Iris pigment epithelial cell (primary cell): ENCODE measurements around the gene GAP43.
"Not testable (repeated sequence)": the region's sequence is repeated elsewhere in the genome, so short reads cannot be mapped to it uniquely, and the experiment has no call there.

Experiments used
- DNase-seq: peaks from one replicate; pipeline ENCODE4 v3.0.0-alpha.2; 2011; ENCODE audit warnings: low read depth

The GAP43 gene

GRCh38 chr3:115698851-115699591 lies 75.7 kb downstream of the GAP43 start:
- no peak for DNase-seq

GRCh38 chr3:115699706-115700105 lies 76.4 kb downstream of the GAP43 start:
- DNase-seq: peak; percentile 6

GRCh38 chr3:115702598-115702997 lies 79.3 kb downstream of the GAP43 start:
- no peak for DNase-seq

GRCh38 chr3:115704661-115705338 lies 81.5 kb downstream of the GAP43 start:
- DNase-seq: no peak

GRCh38 chr3:115706311-115706829 lies 83.1 kb downstream of the GAP43 start:
- DNase-seq: peak; percentile 17

- DNase-seq: no peak
Measured at GRCh38 chr3:115708540-115708939, 85.2 kb downstream of the GAP43 start.

- no peak for DNase-seq
Measured at GRCh38 chr3:115709093-115709492, 85.8 kb downstream of the GAP43 start.

GRCh38 chr3:115709931-115710330 lies 86.6 kb downstream of the GAP43 start:
- DNase-seq: no peak

- DNase-seq: no peak
Measured at GRCh38 chr3:115710799-115711198, 87.5 kb downstream of the GAP43 start.

GRCh38 chr3:115712871-115713270 lies 89.6 kb downstream of the GAP43 start:
- no peak for DNase-seq

- no peak for DNase-seq
Measured at GRCh38 chr3:115713284-115713683, 90.0 kb downstream of the GAP43 start.

GRCh38 chr3:115715241-115715745 lies 92.0 kb downstream of the GAP43 start:
- no peak for DNase-seq

GRCh38 chr3:115720983-115721382 lies 97.7 kb downstream of the GAP43 start:
- no peak for DNase-seq

- no peak for DNase-seq
Measured at GRCh38 chr3:115725800-115726199, 102.5 kb downstream of the GAP43 start.

GRCh38 chr3:115727135-115727534 lies 103.8 kb downstream of the GAP43 start:
- no peak for DNase-seq

- no peak for DNase-seq
Measured at GRCh38 chr3:115728013-115728412, 104.7 kb downstream of the GAP43 start.

GRCh38 chr3:115736341-115736740 lies 113.0 kb downstream of the GAP43 start:
- DNase-seq: not testable (repeated sequence)

GRCh38 chr3:115741650-115742049 lies 118.3 kb downstream of the GAP43 start:
- no peak for DNase-seq

GRCh38 chr3:115744516-115744915 lies 121.2 kb downstream of the GAP43 start:
- DNase-seq: not testable (repeated sequence)

GRCh38 chr3:115752978-115753377 lies 129.7 kb downstream of the GAP43 start:
- DNase-seq: not testable (repeated sequence)

GRCh38 chr3:115758076-115758763 lies 134.9 kb downstream of the GAP43 start:
- DNase-seq: no peak

- no peak for DNase-seq
Measured at GRCh38 chr3:115760716-115761115, 137.4 kb downstream of the GAP43 start.

- DNase-seq: no peak
Measured at GRCh38 chr3:115761927-115762305, 138.6 kb downstream of the GAP43 start.
